Transverse colon (tissue), 4 donors: Measurements from ENCODE around the gene OBSCN. TPM values are rescaled to one million over a fixed set of nuclear protein-coding genes. Genes with fewer than 3 reads are reported as not detected.

Experiments
- DNase-seq: peaks from one replicate; pipeline ENCODE4 v3.0.0-alpha.2; 2019
- H3K27ac ChIP-seq, 4 donors: fragments of 200-600 bp; sonication (generic); 2 replicates each; pipeline ENCODE4 v1.5.1; 2016 to 2018; ENCODE audit warnings: inconsistent platforms in 4 of 4
- H3K27me3 ChIP-seq: fragments of 200-600 bp; sonication (generic); 2 replicates; pipeline ENCODE4 v1.5.1; 2017; ENCODE audit warnings: inconsistent platforms
- H3K36me3 ChIP-seq, 4 donors: fragments of 200-600 bp; sonication (generic); 2 replicates each; pipeline ENCODE4 v1.5.1; 2017 to 2019; ENCODE audit warnings: inconsistent platforms in 4 of 4
- H3K4me1 ChIP-seq, 4 donors: fragments of 200-600 bp; sonication (generic); 2 replicates each; pipeline ENCODE4 v1.5.1; 2017 to 2020; ENCODE audit warnings: inconsistent platforms in 4 of 4
- H3K4me3 ChIP-seq, 4 donors: fragments of 200-600 bp; sonication (generic); 1 replicate in 1 of 4; 2 replicates in 3 of 4; pipeline versions ENCODE4 v1.5.1 to v1.6.1; 2017 to 2019; ENCODE audit warnings: inconsistent platforms in 4 of 4
- H3K9me3 ChIP-seq, 2 donors: fragments of 200-600 bp; sonication (generic); 2 replicates each; pipeline ENCODE4 v1.5.1; 2017 to 2019; ENCODE audit warnings: inconsistent platforms in 2 of 2
- CTCF ChIP-seq, 5 experiments: fragments of 200-600 bp in 3 of 5; fragments of 450-650 bp in 2 of 5; sonication (generic) in 3 of 5; IDR thresholded peaks; 1 replicate in 2 of 5; 2 replicates in 3 of 5; pipeline ENCODE4 v1.5.1; 2016 to 2017; ENCODE audit warnings: antibody characterized with exemption in 5 of 5, inconsistent platforms in 3 of 5, mild to moderate bottlenecking in 2 of 5, moderate library complexity in 1 of 5
- EP300 ChIP-seq: sonication (generic); formaldehyde crosslinking; IDR thresholded peaks from one replicate; pipeline ENCODE4 v1.6.1; 2017; ENCODE audit warnings: antibody characterized with exemption, low read depth
- POLR2A ChIP-seq: fragments of 450-650 bp; IDR thresholded peaks from one replicate; pipeline ENCODE4 v1.6.1; 2016; ENCODE audit warnings: antibody characterized with exemption, mild to moderate bottlenecking, moderate library complexity
- POLR2AphosphoS5 ChIP-seq, 3 donors: sonication (generic); formaldehyde crosslinking; IDR thresholded peaks; one replicate each; pipeline ENCODE4 v1.6.1; 2016; ENCODE audit warnings: antibody characterized with exemption in 3 of 3
- WGBS, 2 donors: methylation state at CpG; one replicate each; pipeline ENCODE4 v1.1.5; 2018; ENCODE audit warnings: low coverage in 1 of 2; 5-methylcytosine and 5-hydroxymethylcytosine counted together
- in situ Hi-C, 4 donors: fragments of 200-750 bp; cut with MboI; loops; one replicate each; pipeline versions ENCODE4 v1.15.0 to v1.15.1; 2017; ENCODE audit warnings: low sequenced_read_pairs in 3 of 4, low pct_ligation_motif_present in 1 of 4, low pct_unique_long_range_greater_than_20kb in 1 of 4
- intact Hi-C: fragments of 100-400 bp; cut with DNase I; formaldehyde crosslinking; loops from one replicate; pipeline ENCODE4 v1.15.1; 2023; ENCODE audit warnings: low total_unique reads
- total RNA-seq, 4 donors: library from RNA; depleted of rRNA; stranded (reverse); fragments of >200 nt; gene quantifications; one replicate each; pipeline ENCODE4 v1.1.0, GENCODE V29; 2016

OBSCN gene
- total RNA-seq, 4 donors from 2014 or later = 11.9 to 21.7 (median 15.8) TPM

GRCh38 chr1:228408869-228409805 is 201.3 kb downstream of the OBSCN start:
- Histone ChIP-seq H3K36me3 (no peaks in the 10 kb centered on the region), H3K9me3 (no peaks in the 10 kb centered on the region), H3K27me3 (no peaks in the 10 kb centered on the region), H3K27ac (no peak overlapping the region), H3K4me3 (no peak overlapping the region), H3K4me1 (peaks cover 12 to 32% (median 24%) of the 10 kb centered on the region in 4 donors)
- intact Hi-C loops (no loop called here), in situ Hi-C loops (no loop called here)
- DNase-seq = no peak
- TF ChIP-seq POLR2AphosphoS5 (IDR thresholded peaks at IDR 0.05) (no peak), EP300 (no peak), POLR2A (no peak), CTCF (IDR thresholded peaks at IDR 0.05) (no peak)
- 93% methylated on average over 19 of the region's 19 CpGs; no CpG with 5 or more reads in 1 of the 2 donors for WGBS, 2 donors

GRCh38 chr1:228410015-228410414 is 202.2 kb downstream of the OBSCN start:
- intact Hi-C loops = no loop called here
- 83 to 91% methylated on average over 4 to 8 of the region's 8 CpGs for WGBS, 2 donors
- H3K4me3 ChIP-seq = no peak overlapping the region

GRCh38 chr1:228410671-228411070 is 202.8 kb downstream of the OBSCN start:
- no peak overlapping the region for H3K4me3 ChIP-seq
- TF ChIP-seq EP300 = no peak
- no peak for TF ChIP-seq POLR2AphosphoS5 (IDR thresholded peaks at IDR 0.05)
- TF ChIP-seq POLR2A = no peak
- TF ChIP-seq CTCF (IDR thresholded peaks at IDR 0.05) = no peak
- H3K36me3 ChIP-seq = no peaks in the 10 kb centered on the region
- intact Hi-C loops (no loop called here), in situ Hi-C loops (no loop called here)
- no peak overlapping the region for H3K27ac ChIP-seq
- peaks cover 12% of the 10 kb centered on the region for H3K27me3 ChIP-seq
- H3K9me3 ChIP-seq = no peaks in the 10 kb centered on the region
- DNase-seq = no peak
- H3K4me1 ChIP-seq = peaks cover under 1 to 16% (median 10%) of the 10 kb centered on the region in 4 donors
- 91% methylated on average over 11 of the region's 11 CpGs; no CpG with 5 or more reads in 1 of the 2 donors for WGBS, 2 donors

More at GRCh38 chr1:228410015-228410414, 202.2 kb downstream of the OBSCN start:
- Histone ChIP-seq H3K9me3 (no peaks in the 10 kb centered on the region), H3K4me1 (peaks cover 7 to 23% (median 17%) of the 10 kb centered on the region in 4 donors), H3K36me3 (no peaks in the 10 kb centered on the region), H3K27me3 (peaks cover 5% of the 10 kb centered on the region), H3K27ac (no peak overlapping the region)
- TF ChIP-seq CTCF (IDR thresholded peaks at IDR 0.05) = no peak
- no peak for DNase-seq
- in situ Hi-C loops = no loop called here

- intact Hi-C loops (no loop called here), in situ Hi-C loops (no loop called here)
- no peak overlapping the region for H3K27ac ChIP-seq
- no peak overlapping the region for H3K4me3 ChIP-seq
- no peak for DNase-seq
- H3K27me3 ChIP-seq = peaks cover 16% of the 10 kb centered on the region
- H3K9me3 ChIP-seq = no peaks in the 10 kb centered on the region
- 94% methylated on average over 5 of the region's 5 CpGs; no CpG with 5 or more reads in 1 of the 2 donors for WGBS, 2 donors
- peaks cover 3 to 19% (median 12%) of the 10 kb centered on the region in 4 donors for H3K4me1 ChIP-seq
- no peaks in the 10 kb centered on the region for H3K36me3 ChIP-seq
- TF ChIP-seq EP300 = no peak
- no peak for TF ChIP-seq CTCF (IDR thresholded peaks at IDR 0.05)
Measured at GRCh38 chr1:228411121-228411520, 203.3 kb downstream of the OBSCN start.
